OCI-LY1 (cell line): Measurements from ENCODE around the gene GFPT2.

Experiments used
- CTCF ChIP-seq: fragments of 200-600 bp; sonication (generic), shearing (Covaris generic); IDR thresholded peaks from 2 replicates; pipeline ENCODE4 v1.5.1; 2017; ENCODE audit warnings: mild to moderate bottlenecking, antibody characterized with exemption, low read length, moderate library complexity, mixed read lengths
- EZH2 ChIP-seq: fragments of 200-600 bp; sonication (generic), shearing (Covaris generic); IDR thresholded peaks from 2 replicates; pipeline ENCODE4 v1.8.0; 2017; ENCODE audit warnings: borderline replicate concordance, mixed run types, mild to moderate bottlenecking, antibody characterized with exemption, low read length, moderate library complexity, mixed read lengths

- no peak for TF ChIP-seq CTCF
- no peak for TF ChIP-seq EZH2
Measured at GRCh38 chr5:180353048-180353979, at the start of gene GFPT2.
